GM19397 (cell line): ENCODE measurements around the gene SPSB4.
A peak's percentile ranks its signal among the peaks of the same experiment; 100 is the strongest.
"Not testable (repeated sequence)": the region's sequence is repeated elsewhere in the genome, so short reads cannot be mapped to it uniquely, and the experiment has no call there.

Experiments
- ATAC-seq: cut with Tn5 transposase; IDR thresholded peaks from one replicate; pipeline ENCODE4 v1.9.1; 2021; ENCODE audit warnings: mild to moderate bottlenecking, moderate library complexity; ENCODE audit not compliant: unreplicated experiment

SPSB4 gene

DNA sequence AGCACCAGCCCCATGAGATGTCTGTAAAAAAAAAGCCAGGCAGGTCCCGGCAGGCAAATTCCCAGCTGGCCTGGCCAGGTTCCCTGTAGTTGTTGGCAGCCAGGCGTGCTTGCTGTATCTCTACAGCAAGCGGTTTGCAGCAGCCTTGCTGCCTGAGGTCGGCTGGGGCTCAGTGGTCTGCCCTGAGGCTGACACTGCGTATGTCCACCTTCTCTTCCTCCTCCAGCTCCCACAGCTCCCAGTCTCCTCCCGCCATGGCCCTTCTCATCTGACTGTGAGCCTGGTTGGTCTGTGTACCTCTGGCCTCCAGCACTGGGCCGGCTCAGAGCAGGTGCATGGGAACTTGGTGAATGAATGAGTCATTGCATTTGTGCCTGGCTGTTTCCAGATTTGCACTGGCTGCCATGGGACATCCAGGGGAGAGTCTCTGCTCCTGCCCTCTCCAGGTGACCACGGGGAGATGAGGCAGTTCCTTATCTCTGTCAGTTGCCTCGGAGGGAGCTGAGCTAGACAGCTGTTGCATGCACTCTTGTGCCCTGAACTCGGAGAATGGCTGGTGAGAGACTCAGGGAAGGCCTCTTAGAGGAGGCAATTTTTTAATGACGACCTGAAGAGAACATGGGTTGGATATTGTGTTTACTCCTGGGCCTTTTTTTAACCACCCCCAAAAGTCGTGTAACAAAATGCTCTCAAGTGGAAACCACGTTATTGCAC lies 43.0 kb downstream of the SPSB4 start:
- ATAC-seq, result no peak

DNA sequence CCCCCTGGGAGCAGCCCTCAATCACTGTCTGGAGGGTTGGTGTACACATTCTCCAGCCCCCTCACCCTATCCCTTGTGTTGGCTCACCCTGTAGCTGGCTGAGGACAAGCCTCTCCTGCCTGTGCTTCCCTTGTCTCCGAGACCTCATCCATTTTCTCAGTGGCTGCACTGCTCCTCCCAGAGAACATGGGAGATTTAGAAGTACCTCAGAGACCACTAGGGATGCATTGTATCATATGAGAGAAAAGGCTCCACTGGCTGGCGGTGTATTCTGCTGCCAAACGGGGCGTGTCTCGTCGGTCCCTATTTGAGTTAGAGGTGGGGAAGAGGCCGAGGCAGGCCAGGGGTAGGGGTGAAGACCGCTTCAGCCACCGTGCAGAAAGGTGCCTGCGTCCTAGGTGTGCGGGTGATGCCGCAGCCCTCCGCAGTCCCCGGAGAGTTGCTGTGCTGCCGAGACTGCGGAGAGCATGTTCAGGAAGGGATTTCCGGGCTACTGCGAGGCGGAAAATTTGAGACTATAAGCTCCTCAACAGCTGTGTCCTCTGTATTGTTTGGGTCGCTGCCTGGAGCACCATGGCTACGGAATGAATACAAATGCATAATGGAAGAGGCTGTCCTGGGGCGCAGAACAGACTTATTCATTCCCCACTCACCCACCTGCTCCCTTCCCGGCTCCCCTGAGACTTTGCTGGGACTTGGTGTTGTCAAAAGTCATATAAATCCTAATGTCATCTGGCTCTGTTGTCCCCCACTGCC lies 43.8 kb downstream of the SPSB4 start:
- no peak for ATAC-seq

GRCh38 chr3:141095546-141095937 lies 44.4 kb downstream of the SPSB4 start:
- no peak for ATAC-seq

DNA sequence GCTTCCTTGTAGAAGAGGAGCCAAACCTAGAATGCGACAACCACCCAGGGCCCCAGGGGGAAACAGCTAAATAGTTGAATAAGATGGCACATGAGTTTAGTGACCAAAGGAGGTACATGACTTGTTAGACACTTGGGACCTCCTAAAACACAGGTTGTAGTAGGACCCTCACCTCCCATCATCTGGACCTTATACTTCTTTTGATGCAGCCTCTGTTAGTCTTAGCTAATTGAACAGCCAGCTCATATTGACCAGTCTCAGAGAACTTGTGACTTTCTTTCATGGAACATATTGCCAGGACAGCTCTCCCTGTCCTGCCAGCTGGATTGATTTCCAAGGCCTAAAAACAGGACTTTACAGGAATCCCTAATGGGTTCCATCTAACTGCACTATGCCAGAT lies 45.0 kb downstream of the SPSB4 start:
- ATAC-seq, result no peak

DNA sequence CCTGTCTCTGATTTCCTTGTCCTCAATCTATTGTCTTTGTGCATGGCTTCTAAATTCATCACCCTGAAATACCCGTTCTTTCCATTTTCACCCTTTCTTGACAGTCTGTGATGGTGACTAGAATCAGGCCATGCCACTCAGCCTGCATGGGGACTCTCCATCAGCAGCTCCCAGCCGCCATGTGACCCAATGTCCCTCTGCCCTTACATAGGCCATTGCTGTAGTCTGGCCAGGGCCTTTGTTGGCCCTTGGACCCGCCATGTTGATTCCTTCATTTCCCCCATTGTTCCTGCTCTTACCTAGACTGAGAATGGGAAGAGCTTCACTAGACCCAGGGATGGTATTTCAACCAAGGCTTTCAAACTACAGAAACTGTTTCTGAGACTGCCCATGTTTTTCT lies 45.8 kb downstream of the SPSB4 start:
- ATAC-seq, result no peak

DNA sequence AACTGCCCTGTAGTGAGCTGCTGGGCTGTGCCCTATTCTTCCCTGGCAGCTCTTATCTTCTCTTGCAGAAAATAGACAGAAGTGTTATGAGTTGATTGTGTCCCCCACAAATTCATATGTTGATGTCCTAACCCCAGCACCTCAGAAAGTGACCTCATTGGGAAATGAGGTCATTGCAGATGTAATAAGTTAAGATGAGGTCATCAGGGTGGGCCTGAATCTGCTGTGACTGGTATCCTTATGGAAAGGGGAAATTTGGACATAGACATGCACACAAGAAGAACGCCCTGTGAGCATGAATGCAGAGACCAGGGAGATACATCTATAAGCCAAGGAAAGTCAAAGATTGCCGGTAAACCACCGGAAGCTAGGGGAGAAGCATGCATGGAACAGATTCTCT lies 49.0 kb downstream of the SPSB4 start:
- ATAC-seq, result no peak

GRCh38 chr3:141100531-141101320 lies 49.6 kb downstream of the SPSB4 start:
- no peak for ATAC-seq

DNA sequence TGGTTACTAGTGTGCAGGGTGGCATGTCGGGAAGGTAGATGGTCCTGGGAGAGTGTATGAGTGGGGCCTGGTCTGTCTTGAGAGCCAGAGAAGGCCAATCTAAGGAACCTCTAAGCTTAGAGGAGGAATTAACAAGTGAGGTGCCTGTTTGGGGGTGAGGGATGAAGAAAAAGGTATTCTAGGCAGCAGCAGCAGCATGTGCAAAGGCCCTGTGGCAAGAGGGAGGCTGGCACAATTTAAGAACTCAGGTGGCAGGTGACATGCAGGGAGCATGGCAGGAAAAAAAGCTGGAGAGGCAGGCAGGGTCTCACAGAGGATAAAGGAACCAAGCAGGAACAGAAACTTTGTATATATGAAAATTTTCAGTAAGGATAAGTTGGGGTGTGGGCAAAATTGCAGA lies 51.2 kb downstream of the SPSB4 start:
- no peak for ATAC-seq

DNA sequence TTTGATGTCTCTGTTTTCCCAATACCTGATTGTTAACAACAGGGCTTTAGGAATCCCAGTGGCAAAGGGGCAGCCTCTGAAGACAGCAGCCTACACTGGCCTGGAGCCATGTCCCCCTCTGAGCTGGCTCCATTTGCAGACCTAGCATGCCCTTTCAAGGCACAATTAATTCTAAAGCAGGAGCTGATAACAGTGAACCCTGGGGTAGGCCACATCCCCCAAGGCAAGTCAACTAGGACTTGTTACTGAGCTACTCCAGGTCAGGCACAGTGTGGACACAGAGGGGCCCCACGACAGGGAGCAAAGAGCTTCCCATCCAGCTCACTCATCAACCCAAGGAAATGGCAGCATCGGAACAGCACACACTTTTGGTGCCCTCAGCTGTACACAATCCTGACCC lies 51.9 kb downstream of the SPSB4 start:
- no peak for ATAC-seq

DNA sequence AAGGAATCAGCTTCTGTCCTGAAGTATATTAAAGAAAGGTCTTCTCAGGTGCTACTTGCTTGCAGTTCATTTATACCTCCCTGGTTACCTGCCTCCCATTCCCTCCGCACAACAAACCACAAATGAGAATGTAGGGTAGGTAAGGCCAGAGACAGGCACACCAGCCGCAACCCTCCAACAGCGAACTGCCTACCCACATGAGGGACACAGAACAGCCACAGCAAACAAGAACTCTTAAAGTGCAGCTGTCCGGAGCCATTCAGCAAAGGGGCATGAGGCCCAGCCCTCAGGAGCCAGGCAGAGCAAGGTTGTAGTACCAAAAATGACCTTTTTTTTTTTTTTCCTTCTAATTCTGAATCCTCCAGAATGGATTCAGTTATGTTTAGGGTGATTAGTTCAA lies 52.4 kb downstream of the SPSB4 start:
- no peak for ATAC-seq

GRCh38 chr3:141104151-141104821 lies 53.1 kb downstream of the SPSB4 start:
- ATAC-seq, result no peak

DNA sequence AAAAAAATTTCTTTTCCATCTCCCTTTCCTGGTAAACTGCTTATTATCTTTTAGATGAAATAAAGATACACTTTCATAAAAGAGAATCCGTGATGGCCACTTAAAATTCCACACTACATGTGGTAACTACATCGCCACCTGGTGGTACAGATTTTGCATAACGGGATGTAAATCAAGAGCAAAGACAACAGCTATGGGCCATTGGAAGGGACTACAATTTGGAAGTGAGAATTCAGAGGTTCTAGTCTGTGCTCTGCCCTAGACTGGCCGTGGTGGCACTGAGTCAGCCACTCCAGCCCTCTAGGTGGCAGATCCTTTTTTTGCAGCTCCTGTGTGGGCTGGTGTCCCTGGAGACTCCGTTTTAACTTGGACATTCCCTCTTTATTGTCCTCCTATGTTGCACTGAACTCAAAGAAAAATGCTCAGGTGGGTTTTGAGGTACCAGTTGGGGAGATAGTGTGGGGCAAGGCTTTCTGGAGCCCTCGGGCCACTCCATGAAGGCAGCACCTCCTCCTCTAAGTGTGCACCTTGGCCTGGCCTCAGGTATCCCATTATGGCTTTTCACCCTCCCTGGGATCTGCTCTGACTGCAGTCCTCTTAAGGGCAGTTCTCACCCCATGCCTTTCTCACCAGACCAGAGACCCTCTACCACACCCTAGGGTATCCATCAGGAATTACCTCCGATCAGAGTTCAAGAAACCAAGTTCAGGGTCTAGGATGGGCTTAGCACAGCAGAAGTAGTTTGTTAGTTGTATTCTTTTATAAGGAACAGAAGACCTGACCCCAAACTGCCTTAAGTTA lies 54.9 kb downstream of the SPSB4 start:
- ATAC-seq, result peak; percentile 66

- ATAC-seq, result no peak
These were observed 55.7 kb downstream of the SPSB4 start for GRCh38 chr3:141106842-141107241.

DNA sequence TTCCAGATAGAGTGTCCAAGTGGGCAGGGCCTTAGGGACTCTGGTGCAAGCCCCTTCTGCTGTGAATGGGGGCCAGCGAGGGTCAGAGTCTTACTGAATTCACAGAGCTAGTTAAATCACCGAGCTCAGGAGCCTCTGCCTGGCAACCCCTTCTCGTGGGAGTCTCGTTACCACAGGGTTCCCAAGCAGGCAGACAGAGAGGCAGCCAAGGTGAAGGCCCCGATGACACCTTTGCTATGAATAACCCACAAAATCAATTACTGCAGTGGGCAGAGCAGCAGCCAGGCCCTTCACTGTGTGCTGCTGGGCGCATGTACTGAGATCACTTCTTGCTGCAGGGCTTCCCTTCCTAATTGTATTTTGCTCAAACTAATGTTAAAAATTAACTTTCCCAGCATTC lies 56.9 kb downstream of the SPSB4 start:
- ATAC-seq, result no peak

- no peak for ATAC-seq
These were observed 58.6 kb downstream of the SPSB4 start for GRCh38 chr3:141109751-141110150.

DNA sequence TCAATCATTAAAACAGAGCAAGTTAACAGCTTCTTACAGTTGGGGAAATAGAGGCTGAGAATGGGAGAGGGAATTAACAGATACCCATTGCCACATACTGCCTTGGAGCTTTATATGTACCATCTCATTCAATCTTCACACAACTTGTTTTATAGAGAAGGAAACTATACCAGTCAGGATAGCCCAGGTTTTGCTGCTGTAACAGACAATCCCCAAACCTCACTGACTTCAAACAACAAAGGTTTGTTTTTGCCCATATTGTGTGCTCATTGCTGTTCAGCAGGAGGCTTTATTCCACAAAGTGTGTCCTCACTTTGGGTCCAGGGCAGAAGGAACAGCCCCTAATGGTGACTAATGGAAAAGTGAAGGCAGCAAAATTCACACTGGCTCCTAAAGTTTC lies 59.2 kb downstream of the SPSB4 start:
- ATAC-seq, result no peak

GRCh38 chr3:141111364-141112155 lies 60.4 kb downstream of the SPSB4 start:
- ATAC-seq, result no peak

- no peak for ATAC-seq
These were observed 61.6 kb downstream of the SPSB4 start for GRCh38 chr3:141112686-141113297.

DNA sequence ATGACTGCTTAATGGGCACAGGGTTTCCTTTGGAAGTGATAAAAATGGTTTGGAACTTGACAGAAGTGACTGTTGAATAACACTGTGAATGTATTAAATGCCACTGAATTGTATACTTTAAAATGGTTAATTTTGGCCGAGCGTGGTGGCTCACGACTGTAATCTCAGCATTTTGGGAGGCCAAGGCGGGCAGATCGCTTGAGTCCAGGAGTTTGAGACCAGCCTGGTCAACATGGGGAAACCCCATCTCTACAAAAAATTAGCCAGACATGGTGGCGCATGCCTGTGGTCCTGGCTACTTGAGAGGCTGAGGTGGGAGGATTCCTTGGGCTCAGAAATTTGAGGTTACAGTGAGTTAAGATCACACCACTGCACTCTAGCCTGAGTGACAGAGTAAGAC lies 62.5 kb downstream of the SPSB4 start:
- ATAC-seq, result not testable (repeated sequence)
